Small intestine (tissue), 7 donors: ENCODE data around the gene PCSK5. TPM values are rescaled to one million over a fixed set of nuclear protein-coding genes. Genes with fewer than 3 reads are reported as not detected.

ENCODE experiments used
- DNase-seq, 2 donors: peaks; one replicate each; pipeline versions ENCODE4 v3.0.0 to v3.0.0-alpha.2; 2013
- FAIRE-seq: peaks from 2 replicates; lab custom pipeline; 2012; peaks lifted over from hg19 to GRCh38; lab: Jason Lieb, UNC
- H3K27ac ChIP-seq, 3 donors: one replicate each; pipeline ENCODE4 v1.5.1; 2013; ENCODE audit warnings: low read length in 2 of 3, mild to moderate bottlenecking in 2 of 3, control low read depth in 1 of 3, inconsistent platforms in 1 of 3, low read depth in 1 of 3, moderate library complexity in 1 of 3
- H3K27me3 ChIP-seq, 3 donors: one replicate each; pipeline ENCODE4 v1.6.1; 2013; ENCODE audit warnings: low read length in 3 of 3, inconsistent platforms in 1 of 3; ENCODE audit not compliant: control insufficient read depth in 3 of 3, insufficient read depth in 3 of 3
- H3K36me3 ChIP-seq, 3 donors: one replicate each; pipeline ENCODE4 v1.6.1; 2013; ENCODE audit warnings: low read length in 3 of 3, inconsistent platforms in 1 of 3, low read depth in 1 of 3, mild to moderate bottlenecking in 1 of 3, moderate library complexity in 1 of 3; ENCODE audit not compliant: control insufficient read depth in 3 of 3, insufficient read depth in 2 of 3
- H3K4me1 ChIP-seq, 3 donors: one replicate each; pipeline ENCODE4 v1.6.1; 2013; ENCODE audit warnings: low read length in 2 of 3, inconsistent platforms in 1 of 3, low read depth in 1 of 3, mild to moderate bottlenecking in 1 of 3, moderate library complexity in 1 of 3; ENCODE audit not compliant: control insufficient read depth in 3 of 3, insufficient read depth in 2 of 3
- H3K4me3 ChIP-seq, 3 donors: one replicate each; pipeline ENCODE4 v1.5.1; 2013; ENCODE audit warnings: low read length in 3 of 3, control low read depth in 1 of 3, inconsistent platforms in 1 of 3, low read depth in 1 of 3, mild to moderate bottlenecking in 1 of 3, moderate library complexity in 1 of 3
- H3K9me3 ChIP-seq, 2 donors: one replicate each; pipeline ENCODE4 v1.6.1; 2013; ENCODE audit warnings: low read depth in 1 of 2, low read length in 1 of 2; ENCODE audit not compliant: control insufficient read depth in 2 of 2, insufficient read depth in 1 of 2
- WGBS, 3 donors: extraction: QIAGEN DNeasy Blood & Tissue Kit; methylation state at CpG; one replicate each; pipeline ENCODE4 v1.1.7; 2013; 5-methylcytosine and 5-hydroxymethylcytosine counted together
- polyA plus RNA-seq, 4 donors: library from polyadenylated mRNA; stranded (reverse) in 3 of 4; unstranded in 1 of 4; fragments of 200-250 nt in 3 of 4; fragments of 120-200 nt in 1 of 4; gene quantifications; one replicate each; pipeline versions ENCODE4 v1.2.1 to v1.2.3, GENCODE V29; 2013
- donor health status: healthy with polysubstance abuse.
- donor health status: control.
- donor health status: control.
- donor health status: Bipolar disorder and iron deficiency.
- donor health status: healthy.

PCSK5 gene
- polyA plus RNA-seq, 4 donors, result 10.3 to 92.3 (median 16.6) TPM

DNA sequence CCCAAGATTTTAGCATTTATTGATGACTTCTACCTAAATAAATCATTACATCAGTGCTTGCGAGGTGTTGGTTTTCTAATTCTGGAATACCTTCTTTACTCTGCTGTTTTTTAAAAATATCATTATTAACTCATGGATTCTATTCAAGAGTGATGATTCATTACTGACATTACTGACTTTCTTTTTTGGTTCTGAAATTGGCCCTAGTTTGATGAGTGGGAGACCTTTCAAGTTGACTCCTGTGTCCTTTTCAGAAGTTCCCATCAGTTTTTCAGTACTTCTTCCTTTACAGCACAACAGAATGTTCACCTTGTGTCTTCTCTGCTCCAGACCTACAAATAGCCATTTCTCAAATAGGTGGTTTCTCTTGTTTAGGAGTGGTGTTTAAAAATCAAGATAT, 114.1 kb downstream of the PCSK5 start:
- Histone ChIP-seq H3K4me1 (peaks cover 0 to 12% (median 0%) of the 10 kb centered on the region in 3 donors), H3K36me3 (peaks cover 0 to 10% (median 0%) of the 10 kb centered on the region in 3 donors), H3K4me3 (no peak overlapping the region), H3K27me3 (no peaks in the 10 kb centered on the region), H3K9me3 (no peaks in the 10 kb centered on the region), H3K27ac (no peak overlapping the region)
- no peak for FAIRE-seq
- 78 to 84% (median 82%) methylated on average over 1 of the region's 1 CpG for WGBS, 3 donors
- no peak for DNase-seq

DNA sequence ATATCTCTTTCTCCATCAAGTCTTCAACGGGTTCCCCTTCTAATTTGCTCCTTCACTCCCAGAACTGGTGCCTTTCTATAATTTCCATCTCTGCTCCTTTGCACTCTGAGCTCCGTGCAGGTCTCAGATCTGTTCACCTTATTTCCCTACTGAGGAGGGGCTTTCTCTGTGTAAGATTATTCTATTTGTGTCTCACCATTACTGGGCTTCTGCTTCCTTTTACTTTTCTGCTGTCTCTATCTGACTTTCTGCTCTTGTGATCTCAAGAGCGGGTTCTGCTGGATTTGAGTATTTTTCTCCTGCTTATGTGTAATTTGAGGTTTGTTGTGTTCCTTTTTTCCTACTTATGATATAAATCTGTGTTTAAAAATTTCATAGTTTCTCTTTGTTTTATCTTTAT, 117.5 kb downstream of the PCSK5 start:
- Histone ChIP-seq H3K36me3 (peaks cover 0 to 12% (median 0%) of the 10 kb centered on the region in 3 donors), H3K9me3 (no peaks in the 10 kb centered on the region), H3K4me3 (no peak overlapping the region), H3K27me3 (no peaks in the 10 kb centered on the region), H3K27ac (no peak overlapping the region), H3K4me1 (peaks cover 0 to 3% (median 0%) of the 10 kb centered on the region in 3 donors)
- 79 to 88% (median 81%) methylated on average over 3 of the region's 3 CpGs for WGBS, 3 donors
- no peak for FAIRE-seq
- DNase-seq, result no peak

DNA sequence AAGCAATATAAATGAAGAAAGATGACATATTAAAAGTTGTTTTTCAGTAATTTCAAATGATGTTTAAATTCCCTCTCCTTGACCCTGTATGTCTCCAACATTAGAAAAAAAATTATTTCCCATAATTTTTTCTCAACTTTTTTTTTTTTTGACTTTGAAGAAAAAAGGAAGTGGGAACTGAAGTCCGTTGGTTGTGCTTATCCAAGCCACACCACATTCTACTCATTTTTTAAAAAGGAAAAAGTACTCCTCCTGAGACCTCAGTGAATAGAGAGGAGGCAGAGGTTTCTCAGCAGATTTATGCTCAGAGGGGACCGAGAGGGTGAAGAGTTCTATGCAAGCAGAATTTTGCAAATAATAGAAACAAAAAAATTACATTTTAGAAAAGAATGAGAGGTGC, 123.3 kb downstream of the PCSK5 start:
- no peaks in the 10 kb centered on the region for H3K27me3 ChIP-seq
- WGBS, 3 donors, result 64 to 83% (median 76%) methylated on average over 2 of the region's 2 CpGs
- DNase-seq (no peak), FAIRE-seq (no peak)
- H3K4me1 ChIP-seq, result peaks cover 0 to 8% (median 1%) of the 10 kb centered on the region in 3 donors
- H3K4me3 ChIP-seq, result no peak overlapping the region
- peaks cover 0 to 8% (median 0%) of the 10 kb centered on the region in 3 donors for H3K36me3 ChIP-seq
- no peak overlapping the region for H3K27ac ChIP-seq
- H3K9me3 ChIP-seq, result no peaks in the 10 kb centered on the region

DNA sequence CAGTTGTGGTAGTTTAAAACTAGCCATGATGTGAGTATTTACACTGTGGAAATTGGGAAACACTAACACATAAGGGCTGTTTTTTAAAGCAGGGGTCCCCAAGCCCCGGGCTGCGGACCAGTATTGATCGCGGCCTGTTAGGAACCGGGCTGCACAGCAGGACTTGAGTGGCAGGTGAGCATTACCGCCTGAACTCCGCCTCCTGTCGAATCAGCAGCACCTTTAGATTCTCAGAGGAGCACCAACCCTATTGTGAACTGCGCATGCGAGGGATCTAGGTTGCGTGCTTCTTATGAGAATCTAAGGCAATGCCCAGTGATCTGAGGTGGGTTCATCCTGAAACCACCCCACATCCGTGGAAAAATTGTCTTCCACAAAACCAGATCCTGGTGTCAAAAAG, 127.8 kb downstream of the PCSK5 start:
- Histone ChIP-seq H3K4me1 (peaks cover 0 to 11% (median 3%) of the 10 kb centered on the region in 3 donors), H3K27ac (no peak overlapping the region), H3K4me3 (no peak overlapping the region), H3K9me3 (no peaks in the 10 kb centered on the region), H3K27me3 (no peaks in the 10 kb centered on the region), H3K36me3 (peaks cover 0 to 11% (median 0%) of the 10 kb centered on the region in 3 donors)
- FAIRE-seq (no peak), DNase-seq (peak; percentile 31 to 32)
- WGBS, 3 donors, result 71 to 75% (median 74%) methylated on average over 12 of the region's 12 CpGs

DNA sequence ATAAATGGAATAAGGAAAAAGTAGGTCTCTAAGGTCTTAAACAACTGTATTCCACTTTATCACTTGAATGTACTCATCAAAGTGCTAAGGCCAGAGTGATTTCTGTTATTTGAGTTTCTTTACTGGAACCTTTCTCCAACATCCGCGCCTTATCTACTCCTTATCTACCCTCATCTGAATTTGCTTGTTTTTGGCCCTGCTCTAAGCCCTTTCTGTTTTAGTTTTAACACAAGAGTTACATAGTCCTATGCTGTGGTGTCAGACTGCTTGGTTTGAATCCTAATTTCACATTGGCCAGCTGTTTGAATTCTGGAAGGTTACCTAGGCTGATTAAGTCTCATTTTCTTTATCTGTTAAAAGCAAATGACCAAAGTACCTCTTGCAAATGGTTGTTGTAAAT, 128.3 kb downstream of the PCSK5 start:
- 13 to 48% (median 36%) methylated on average over 2 of the region's 2 CpGs for WGBS, 3 donors

DNA sequence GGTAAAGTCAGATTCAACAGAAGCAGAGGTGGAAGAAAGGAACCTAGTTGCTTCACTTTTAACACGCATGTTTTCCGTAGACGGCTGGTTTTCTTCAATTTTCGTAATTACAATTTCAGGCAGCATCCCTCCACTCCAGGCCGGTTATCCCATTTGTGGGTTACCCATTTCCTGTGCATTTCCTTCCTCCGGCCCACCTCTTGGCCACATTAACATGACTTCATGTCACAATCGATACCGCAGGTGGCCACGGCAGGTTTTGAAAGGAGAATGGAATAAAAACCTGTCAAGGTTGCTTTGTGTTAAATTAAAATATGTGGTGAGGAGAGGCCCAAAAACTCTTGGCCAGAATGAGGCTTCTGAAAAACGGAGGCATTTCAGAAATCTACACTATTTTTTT, 130.2 kb downstream of the PCSK5 start:
- no peak overlapping the region for H3K4me3 ChIP-seq
- WGBS, 3 donors, result 73 to 95% (median 81%) methylated on average over 10 of the region's 10 CpGs
- no peaks in the 10 kb centered on the region for H3K9me3 ChIP-seq
- DNase-seq, result no peak
- H3K4me1 ChIP-seq, result peaks cover 0 to 18% (median 3%) of the 10 kb centered on the region in 3 donors
- H3K36me3 ChIP-seq, result peaks cover 0 to 12% (median 9%) of the 10 kb centered on the region in 3 donors
- no peaks in the 10 kb centered on the region for H3K27me3 ChIP-seq
- FAIRE-seq, result no peak
- no peak overlapping the region for H3K27ac ChIP-seq

More for the DNA sequence above, 128.3 kb downstream of the PCSK5 start:
- peak; percentile 18 to 24 for DNase-seq
- Histone ChIP-seq H3K4me1 (peaks cover 0 to 16% (median 3%) of the 10 kb centered on the region in 3 donors), H3K27ac (no peak overlapping the region), H3K36me3 (peaks cover 0 to 12% (median 2%) of the 10 kb centered on the region in 3 donors), H3K9me3 (no peaks in the 10 kb centered on the region), H3K27me3 (no peaks in the 10 kb centered on the region), H3K4me3 (no peak overlapping the region)
- FAIRE-seq, result no peak

DNA sequence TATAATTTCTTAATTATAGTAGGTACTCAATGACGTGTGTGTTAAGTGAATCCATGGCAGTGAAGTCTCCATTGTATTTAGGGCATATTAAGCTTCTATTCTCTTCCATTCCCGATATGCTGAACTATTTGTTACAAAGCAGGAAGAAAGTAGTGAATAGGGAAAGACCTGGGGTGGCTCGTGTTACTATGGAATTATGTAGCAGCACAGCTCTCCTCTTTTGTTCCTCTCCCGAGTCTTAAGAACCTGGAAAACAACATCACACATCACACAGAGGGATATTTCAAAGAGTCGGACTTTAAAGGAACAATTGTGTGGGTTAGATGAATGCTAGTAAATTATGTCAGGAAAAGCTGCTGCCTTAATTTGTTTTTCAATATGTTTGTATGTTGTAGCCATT, 131.8 kb downstream of the PCSK5 start:
- H3K27ac ChIP-seq, result no peak overlapping the region
- H3K36me3 ChIP-seq, result peaks cover 0 to 21% (median 13%) of the 10 kb centered on the region in 3 donors
- H3K27me3 ChIP-seq, result no peaks in the 10 kb centered on the region
- no peak overlapping the region for H3K4me3 ChIP-seq
- 86 to 89% (median 88%) methylated on average over 5 of the region's 5 CpGs for WGBS, 3 donors
- no peaks in the 10 kb centered on the region for H3K9me3 ChIP-seq
- peaks cover 0 to 18% (median 3%) of the 10 kb centered on the region in 3 donors for H3K4me1 ChIP-seq
- FAIRE-seq, result no peak
- DNase-seq, result no peak

DNA sequence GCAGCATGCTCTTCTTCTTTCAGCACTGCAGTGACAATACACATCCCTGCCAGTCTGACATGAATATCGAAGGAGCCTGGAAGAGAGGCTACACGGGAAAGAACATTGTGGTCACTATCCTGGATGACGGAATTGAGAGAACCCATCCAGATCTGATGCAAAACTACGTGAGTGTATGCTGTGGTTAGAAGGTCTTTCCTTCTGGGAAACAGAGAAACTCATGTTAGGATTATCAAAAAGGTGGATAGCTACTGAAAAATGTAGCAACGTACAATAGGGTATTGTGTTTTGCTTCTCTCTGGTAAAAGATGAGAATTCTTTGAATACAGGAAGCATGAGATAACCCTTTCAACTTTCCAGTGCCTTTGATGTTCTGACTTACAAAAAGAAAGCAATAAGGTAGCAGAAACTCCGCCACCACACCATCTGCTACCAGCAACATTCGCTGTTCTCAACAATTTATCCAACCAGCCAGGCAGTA, 133.3 kb downstream of the PCSK5 start:
- WGBS, 3 donors, result 44 to 67% (median 56%) methylated on average over 7 of the region's 7 CpGs
- H3K4me1 ChIP-seq, result peaks cover 0 to 10% (median 2%) of the 10 kb centered on the region in 3 donors
- no peaks in the 10 kb centered on the region for H3K27me3 ChIP-seq
- no peak overlapping the region for H3K27ac ChIP-seq
- DNase-seq, result peak in 1 of 2 donors; percentile 37
- no peaks in the 10 kb centered on the region for H3K9me3 ChIP-seq
- peaks cover 0 to 27% (median 16%) of the 10 kb centered on the region in 3 donors for H3K36me3 ChIP-seq
- peak overlapping the region in 1 of 3 donors; percentile 5 for H3K4me3 ChIP-seq
- no peak for FAIRE-seq

DNA sequence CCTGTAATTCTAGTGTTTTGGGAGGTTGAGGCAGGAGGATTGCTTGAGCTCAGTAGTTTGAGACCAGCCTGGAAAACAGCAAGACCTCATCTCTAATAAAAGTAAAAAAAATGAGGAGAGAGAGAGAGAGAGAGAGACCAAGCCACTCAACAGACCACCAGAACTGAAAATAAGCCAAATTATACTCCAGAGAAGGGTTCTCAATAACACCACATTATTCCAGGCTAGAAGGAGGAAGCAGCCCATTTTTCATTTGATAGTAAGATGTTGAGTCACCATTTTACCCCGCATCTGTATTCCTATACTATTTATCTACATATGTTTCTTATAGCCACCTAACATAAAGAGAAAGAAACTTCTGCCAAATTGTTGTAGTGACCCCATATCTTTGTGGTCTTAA, 134.8 kb downstream of the PCSK5 start:
- WGBS, 3 donors, result 96 to 100% (median 100%) methylated on average over 1 of the region's 1 CpG
- DNase-seq, result no peak
- Histone ChIP-seq H3K36me3 (peaks cover 0 to 30% (median 16%) of the 10 kb centered on the region in 3 donors), H3K9me3 (no peaks in the 10 kb centered on the region), H3K4me3 (no peak overlapping the region), H3K27me3 (no peaks in the 10 kb centered on the region), H3K4me1 (peaks cover 0 to 8% (median 0%) of the 10 kb centered on the region in 3 donors), H3K27ac (no peak overlapping the region)
- no peak for FAIRE-seq
